Stimulated activated CD8-positive, alpha-beta memory T cell treated with anti-CD3 and anti-CD28 coated beads, Interleukin-4, amount 100 ng/mL, for 1 hour (primary cell): ENCODE results near the gene SRPX.

Source experiments
- DNase-seq, 2 donors: peaks; one replicate each; pipeline ENCODE4 v3.0.0-alpha.2; 2020; ENCODE audit warnings: low read depth in 2 of 2, low spot score in 1 of 2

The SRPX gene

GRCh38 chrX:38138900-38139299 lies 81.8 kb downstream of the SRPX start:
- DNase-seq = no peak

DNA sequence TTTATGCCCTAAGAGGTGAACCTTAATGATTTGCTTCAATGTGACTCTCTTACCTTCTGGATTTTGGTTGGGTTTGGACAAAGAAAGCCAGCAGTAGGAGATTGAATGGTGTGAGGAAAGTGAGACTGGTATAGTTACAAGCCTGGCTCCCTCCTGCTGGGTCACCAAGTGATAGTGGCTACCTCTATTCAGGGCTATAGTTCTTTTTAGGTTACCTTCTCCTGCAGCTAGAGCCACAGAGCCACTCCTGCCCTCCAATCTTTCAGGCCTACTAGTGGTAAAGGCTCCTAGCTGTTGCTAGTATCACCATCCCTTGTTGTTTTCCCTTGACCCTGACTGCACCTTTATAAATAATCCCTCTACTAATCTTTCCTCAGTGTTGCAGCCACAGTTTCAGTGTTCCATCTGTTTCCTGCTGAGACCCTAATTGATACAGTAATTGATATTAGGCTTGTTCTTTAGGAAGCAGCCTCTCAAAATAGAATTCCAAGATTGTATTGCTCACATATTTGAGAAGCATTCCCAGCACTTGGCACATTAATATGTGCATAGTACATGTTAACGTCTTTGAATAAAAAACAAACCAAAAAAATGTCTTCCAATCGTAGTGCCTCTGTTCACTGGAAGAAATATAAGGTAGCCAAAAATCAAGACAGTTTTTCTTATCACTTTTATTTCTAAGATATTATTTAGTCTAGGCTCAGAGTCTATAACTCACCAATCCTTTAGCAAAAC lies 82.3 kb downstream of the SRPX start:
- no peak for DNase-seq

- DNase-seq = no peak
Observed at GRCh38 chrX:38129366-38129765, 91.3 kb downstream of the SRPX start.

DNA sequence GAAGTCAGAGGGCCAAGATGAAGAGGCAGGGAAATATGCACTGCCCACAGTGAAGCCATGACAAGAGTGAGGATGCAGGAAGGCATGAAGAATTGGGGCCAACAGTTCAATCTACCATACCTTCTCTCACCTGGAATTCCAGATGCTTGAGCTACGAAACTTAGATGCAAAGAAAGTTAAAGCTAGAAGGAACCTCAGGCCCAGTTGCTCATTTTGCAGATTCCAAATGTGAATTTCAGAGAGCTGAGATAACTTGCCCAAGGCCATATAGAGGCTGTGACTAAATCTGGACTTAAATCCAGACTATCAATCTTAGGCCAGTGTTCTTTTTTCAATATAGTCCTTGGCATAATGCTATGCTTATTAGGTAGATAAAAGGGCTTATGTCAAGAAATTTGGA lies 92.7 kb downstream of the SRPX start:
- no peak for DNase-seq

GRCh38 chrX:38126179-38126578 lies 94.5 kb downstream of the SRPX start:
- DNase-seq = no peak

- no peak for DNase-seq
Observed at GRCh38 chrX:38124000-38124399, 96.7 kb downstream of the SRPX start.

DNA sequence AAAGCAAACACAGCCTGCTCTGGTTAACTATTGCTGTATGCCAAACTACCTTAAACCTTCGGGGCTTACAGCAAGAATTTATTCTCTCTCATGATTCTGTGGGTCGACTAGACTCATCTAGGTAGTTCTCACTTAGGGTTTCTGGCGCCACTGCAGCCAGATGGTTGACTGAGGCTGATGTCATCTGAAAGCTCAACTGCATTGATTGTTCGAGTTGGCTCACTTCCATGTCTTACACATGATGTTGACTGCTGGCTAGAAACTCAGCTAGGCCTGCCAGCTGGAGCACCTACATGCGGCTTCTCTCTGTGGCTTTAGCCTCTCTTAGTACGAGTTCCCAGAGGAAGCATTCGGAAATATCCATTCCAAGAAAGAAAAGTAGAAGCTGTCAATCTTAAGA lies 103.2 kb downstream of the SRPX start:
- no peak for DNase-seq

DNA sequence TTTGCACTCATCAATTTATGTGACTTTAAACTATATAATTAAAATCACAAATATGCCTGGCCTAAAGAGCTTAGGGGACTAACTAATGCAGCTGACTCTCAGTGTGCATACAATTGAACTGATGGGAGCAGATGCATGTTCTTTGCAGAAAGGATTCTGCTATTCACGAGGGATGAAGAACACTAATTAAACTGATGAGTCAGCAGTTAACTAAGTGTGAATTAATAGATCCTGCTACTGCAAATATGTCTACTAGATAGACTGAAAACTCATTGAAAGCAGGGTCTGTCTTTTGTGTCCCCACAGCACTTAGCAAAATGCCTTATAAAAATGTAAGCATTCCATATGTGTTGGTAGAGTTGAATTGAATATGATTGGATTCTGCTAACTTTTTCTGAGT lies 104.0 kb downstream of the SRPX start:
- DNase-seq = no peak

- DNase-seq = no peak
Observed at GRCh38 chrX:38112566-38112965, 108.1 kb downstream of the SRPX start.

DNA sequence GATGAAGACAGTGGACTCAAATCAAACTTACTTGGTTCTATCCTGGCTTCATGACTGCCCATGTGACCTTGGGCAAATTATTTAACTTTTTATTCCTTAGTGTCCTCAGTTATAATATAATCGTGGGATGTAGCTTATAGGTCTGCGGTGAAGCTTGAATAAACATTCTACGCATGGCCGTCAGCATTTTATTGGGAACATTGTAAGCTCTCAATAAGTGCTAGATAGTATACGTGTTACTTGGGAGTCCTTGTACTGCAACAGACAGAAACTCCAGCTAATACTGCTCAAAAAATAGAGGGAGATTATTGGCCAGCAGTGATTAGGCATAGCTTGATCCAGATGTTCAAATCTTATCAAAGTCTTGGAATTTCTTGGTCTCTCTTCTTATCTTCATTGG lies 109.5 kb downstream of the SRPX start:
- DNase-seq = no peak

- no peak for DNase-seq
Observed at GRCh38 chrX:38110231-38110630, 110.4 kb downstream of the SRPX start.

DNA sequence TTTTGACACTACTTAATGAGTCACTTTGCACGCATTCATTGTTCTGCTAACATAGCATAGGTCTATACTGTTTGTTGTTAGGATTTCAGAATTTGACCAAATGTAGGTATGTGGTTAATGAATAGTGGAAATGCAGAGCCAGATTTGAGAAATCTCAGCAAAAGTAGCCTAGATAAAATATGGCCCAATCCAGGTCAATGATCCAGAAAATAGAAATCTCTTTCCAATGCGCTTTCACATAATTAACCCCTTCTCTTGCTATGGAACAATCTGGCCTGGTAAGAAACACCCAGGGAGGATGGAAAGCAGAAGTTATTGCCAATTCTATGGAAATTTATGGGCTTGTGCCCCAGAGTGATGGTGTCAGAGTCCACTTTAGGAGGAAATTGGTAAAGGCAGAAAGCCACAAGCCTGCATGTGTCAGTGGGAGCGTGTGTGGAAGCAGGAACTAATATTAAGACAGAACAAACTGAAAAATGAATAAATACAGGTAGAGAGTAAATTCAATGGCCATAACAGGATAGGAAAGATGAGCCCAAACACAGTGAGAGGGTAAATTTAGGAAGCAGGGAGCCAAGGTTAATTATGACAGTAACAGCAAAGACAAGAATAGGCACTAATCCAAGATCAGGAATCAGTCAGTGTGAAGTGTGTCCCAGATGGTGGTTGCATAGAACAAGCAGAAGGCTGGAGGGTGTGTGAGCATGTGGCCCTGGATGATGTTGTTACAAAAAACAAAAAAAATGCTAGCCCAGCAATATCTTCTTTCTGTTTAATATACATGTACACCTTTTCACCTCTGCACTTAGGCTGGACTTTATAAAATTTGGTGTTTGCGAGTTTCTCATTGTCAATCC lies 111.4 kb downstream of the SRPX start:
- DNase-seq = no peak

DNA sequence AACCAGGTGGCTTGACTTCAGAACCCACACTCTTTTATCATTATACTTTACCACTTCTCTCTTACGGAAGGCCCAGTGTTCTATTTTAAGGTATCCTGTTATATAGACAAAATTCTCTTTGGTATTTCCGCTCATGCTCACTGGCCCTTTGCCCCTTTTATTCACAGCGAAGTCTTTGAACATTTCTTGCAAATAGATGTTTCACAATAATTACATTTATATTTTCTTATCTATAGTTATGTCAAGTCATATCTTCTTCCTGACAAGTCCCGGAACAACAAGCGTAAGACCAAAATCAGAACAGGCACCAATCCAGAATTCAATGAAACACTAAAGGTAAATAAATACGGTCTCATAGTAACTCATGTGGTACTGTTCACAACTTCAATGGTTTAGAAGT lies 112.3 kb downstream of the SRPX start:
- no peak for DNase-seq

GRCh38 chrX:38106991-38107655 lies 113.5 kb downstream of the SRPX start:
- no peak for DNase-seq

DNA sequence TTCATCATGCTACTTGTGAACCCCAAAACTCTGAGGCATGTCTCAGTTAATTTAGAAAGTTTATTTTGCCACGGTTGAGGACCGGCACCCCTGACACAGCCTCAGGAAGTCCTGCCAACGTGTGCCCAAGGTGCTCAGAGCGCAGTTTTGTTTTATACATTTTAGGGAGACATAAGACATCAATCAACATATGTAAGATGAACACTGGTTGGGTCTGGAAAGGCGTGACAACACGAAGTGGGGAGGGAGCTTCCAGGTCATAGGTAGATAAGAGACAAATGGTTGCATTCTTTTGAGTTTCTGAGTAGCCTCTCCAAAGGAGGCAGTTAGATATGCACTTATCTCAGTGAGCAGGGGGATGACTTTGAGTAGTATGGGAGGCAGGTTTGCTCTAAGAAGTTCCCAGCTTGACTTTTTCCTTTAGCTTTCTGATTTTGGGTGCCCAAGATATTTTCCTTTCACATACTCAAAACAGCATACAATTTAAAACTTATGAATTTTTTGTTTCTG lies 115.4 kb downstream of the SRPX start:
- DNase-seq = no peak

DNA sequence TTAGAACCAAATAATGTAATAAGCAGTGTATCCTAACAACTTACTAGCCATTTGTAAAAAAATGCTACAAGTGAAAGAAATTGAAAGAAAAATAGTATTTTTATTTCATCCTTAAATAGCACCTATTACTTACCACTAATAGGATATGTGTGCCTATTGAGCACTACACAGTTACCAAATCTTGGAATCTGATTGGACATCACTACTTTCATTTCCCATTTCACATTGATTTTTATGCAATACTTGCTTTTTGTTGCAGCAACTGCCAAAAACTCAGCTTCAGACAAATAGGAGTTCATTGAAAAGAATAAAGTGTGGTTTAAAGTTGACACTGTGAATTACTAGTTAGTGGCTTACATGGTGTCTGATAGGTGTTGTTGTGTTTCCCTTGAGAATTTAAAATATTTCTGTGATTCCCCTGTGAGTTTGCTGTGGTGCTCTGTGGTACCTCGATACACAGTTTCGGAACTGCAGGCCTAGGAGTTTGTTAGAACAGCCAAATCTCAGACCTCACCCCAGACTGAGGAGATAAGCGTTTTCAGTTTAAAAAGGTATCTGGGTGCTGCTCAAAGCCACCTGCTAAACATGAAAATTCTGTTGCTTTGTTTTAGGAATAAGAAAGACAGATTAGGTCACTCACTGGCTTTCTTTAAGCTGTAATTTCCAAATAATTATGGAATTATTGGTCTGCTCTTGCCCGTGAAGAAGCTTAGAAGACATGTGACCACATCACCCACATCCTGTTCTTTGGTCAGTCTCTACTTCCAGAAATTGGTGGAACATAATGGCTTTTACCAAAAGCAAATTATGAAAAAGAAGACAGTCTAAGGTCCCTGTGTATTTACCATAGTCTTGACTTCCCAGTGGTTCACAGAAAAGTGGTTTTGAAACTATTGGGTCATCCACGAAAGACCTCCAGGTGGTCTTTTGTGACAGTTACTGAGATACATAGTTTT lies 116.5 kb downstream of the SRPX start:
- no peak for DNase-seq

DNA sequence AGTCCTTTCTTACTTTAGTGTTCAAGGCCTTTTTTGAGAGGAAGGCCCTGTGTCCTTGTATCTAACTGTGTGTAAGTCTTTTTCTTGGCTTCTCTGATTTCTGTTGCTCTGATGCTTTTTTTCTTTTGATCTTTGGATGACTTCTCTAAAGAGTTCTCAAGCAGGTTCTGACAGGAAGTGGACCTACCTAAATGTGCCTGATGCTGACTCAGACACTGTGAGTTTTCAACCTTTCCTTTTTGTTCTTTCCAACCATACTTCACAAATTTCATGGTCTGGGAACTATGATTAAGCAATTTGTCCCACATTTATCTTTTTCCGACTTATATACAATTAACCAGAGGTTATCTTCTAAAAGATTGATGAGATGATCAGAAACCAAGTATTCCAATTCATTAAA lies 117.8 kb downstream of the SRPX start:
- DNase-seq = no peak

GRCh38 chrX:38102240-38102639 lies 118.4 kb downstream of the SRPX start:
- no peak for DNase-seq

DNA sequence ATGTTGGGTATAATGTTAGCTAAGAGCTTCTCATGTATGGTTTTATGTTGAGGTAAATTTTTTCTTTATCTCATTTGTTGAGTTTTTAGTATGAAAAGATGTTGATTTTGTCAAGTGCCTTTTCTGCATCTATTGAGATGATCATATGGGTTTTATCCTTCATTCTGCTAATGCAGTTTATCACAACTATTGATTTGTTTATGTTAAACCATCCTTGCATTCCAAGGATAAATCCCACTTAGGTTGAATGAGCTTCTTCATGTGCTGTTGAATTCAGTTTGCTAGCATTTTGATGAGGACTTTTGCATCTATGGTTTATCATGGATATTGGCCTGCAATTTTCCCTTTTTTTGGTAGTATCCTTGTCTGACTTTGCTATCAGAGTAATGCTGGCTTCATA lies 121.0 kb downstream of the SRPX start:
- DNase-seq = no peak
